ENCODE data around the gene HOXA9. TPM values are rescaled to one million over a fixed set of nuclear protein-coding genes. Genes with fewer than 3 reads are reported as not detected.

The HOXA9 gene
- total and polyA plus RNA-seq, 8 donors = 0.25 to 68.1 TPM; not detected in 6

- intact Hi-C loops (cut with DNase I; ENCODE audit: low total_unique reads) = no loop called here
- no peak for TF ChIP-seq EP300 (IDR thresholded peaks at IDR 0.05)
- no peak for TF ChIP-seq CTCF (IDR thresholded peaks at IDR 0.05)
- TF ChIP-seq POLR2A (IDR thresholded peaks at IDR 0.05) = no peak
- no peak for TF ChIP-seq POLR2AphosphoS5 (IDR thresholded peaks at IDR 0.05)
- 42 to 66% (median 55%) methylated on average over 12 of the region's 12 CpGs for WGBS, 5 donors
- H3K27me3 ChIP-seq = peaks cover 0 to 90% (median 43%) of the 10 kb centered on the region in 3 donors
- H3K9me3 ChIP-seq = no peaks in the 10 kb centered on the region
- DNase-seq = peak in 1 of 2 donors; percentile 59
- H3K27ac ChIP-seq = peak overlapping the region; percentile 70 to 99 (median 94)
- H3K36me3 ChIP-seq = no peaks in the 10 kb centered on the region
- H3K4me1 ChIP-seq = peaks cover 14 to 43% (median 29%) of the 10 kb centered on the region in 4 donors
- peak overlapping the region; percentile 47 to 55 (median 53) for H3K4me3 ChIP-seq
Observed at GRCh38 chr7:27116962-27117886, 48.1 kb downstream of the HOXA9 start.

GRCh38 chr7:27116031-27116961 lies 49.0 kb downstream of the HOXA9 start:
- no peak for TF ChIP-seq CTCF (IDR thresholded peaks at IDR 0.05)
- TF ChIP-seq POLR2A (IDR thresholded peaks at IDR 0.05) = no peak
- no peak for TF ChIP-seq POLR2AphosphoS5 (IDR thresholded peaks at IDR 0.05)
- no peak for TF ChIP-seq EP300 (IDR thresholded peaks at IDR 0.05)
- H3K4me1 ChIP-seq = peaks cover 11 to 47% (median 30%) of the 10 kb centered on the region in 4 donors
- peak overlapping the region; percentile 36 to 99 (median 94) for H3K27ac ChIP-seq
- H3K27me3 ChIP-seq = peaks cover 0 to 92% (median 39%) of the 10 kb centered on the region in 3 donors
- peak in 1 of 2 donors; percentile 60 for DNase-seq
- no peaks in the 10 kb centered on the region for H3K36me3 ChIP-seq
- H3K4me3 ChIP-seq = peak overlapping the region; percentile 47 to 55 (median 53)
- 44 to 71% (median 57%) methylated on average over 20 of the region's 20 CpGs for WGBS, 5 donors
- intact Hi-C loops (cut with DNase I; ENCODE audit: low total_unique reads) = no loop called here
- H3K9me3 ChIP-seq = no peaks in the 10 kb centered on the region

- peak overlapping the region; percentile 47 to 55 (median 53) for H3K4me3 ChIP-seq
- peak in 1 of 2 donors; percentile 77 for DNase-seq
- peaks cover 7 to 47% (median 30%) of the 10 kb centered on the region in 4 donors for H3K4me1 ChIP-seq
- intact Hi-C loops (cut with DNase I; ENCODE audit: low total_unique reads) = no loop called here
- TF ChIP-seq EP300 (IDR thresholded peaks at IDR 0.05) = no peak
- TF ChIP-seq POLR2AphosphoS5 (IDR thresholded peaks at IDR 0.05) = peak; percentile 4 to 68 (median 20)
- H3K27me3 ChIP-seq = peaks cover 0 to 96% (median 43%) of the 10 kb centered on the region in 3 donors
- peak overlapping the region; percentile 65 to 99 (median 94) for H3K27ac ChIP-seq
- no peaks in the 10 kb centered on the region for H3K36me3 ChIP-seq
- no peaks in the 10 kb centered on the region for H3K9me3 ChIP-seq
- 24 to 36% (median 31%) methylated on average over 26 to 45 of the region's 45 CpGs for WGBS, 5 donors
Observed at GRCh38 chr7:27115221-27116026, 49.9 kb downstream of the HOXA9 start.

GRCh38 chr7:27114881-27115220 lies 50.5 kb downstream of the HOXA9 start:
- Histone ChIP-seq H3K27ac (peak overlapping the region in 4 of 5 donors; percentile 92 to 99 (median 95)), H3K9me3 (no peaks in the 10 kb centered on the region), H3K4me1 (peaks cover 8 to 47% (median 31%) of the 10 kb centered on the region in 4 donors), H3K4me3 (peak overlapping the region; percentile 47 to 55 (median 53)), H3K36me3 (no peaks in the 10 kb centered on the region), H3K27me3 (peaks cover 0 to 96% (median 49%) of the 10 kb centered on the region in 3 donors)
- DNase-seq = no peak
- no peak for TF ChIP-seq CTCF (IDR thresholded peaks at IDR 0.05)
- no peak for TF ChIP-seq POLR2AphosphoS5 (IDR thresholded peaks at IDR 0.05)
- TF ChIP-seq EP300 (IDR thresholded peaks at IDR 0.05) = no peak
- TF ChIP-seq POLR2A (IDR thresholded peaks at IDR 0.05) = no peak
- 41 to 66% (median 45%) methylated on average over 6 of the region's 6 CpGs for WGBS, 5 donors
- intact Hi-C loops (cut with DNase I; ENCODE audit: low total_unique reads) = no loop called here

Data from stomach (tissue), 9 donors.